CD14-positive monocyte (primary cell): ENCODE data around the gene AQP7. TPM values are rescaled to one million over a fixed set of nuclear protein-coding genes. Genes with fewer than 3 reads are reported as not detected.

Experiments
- DNase-seq, 3 donors: peaks; one replicate each; pipeline ENCODE4 v3.0.0-alpha.2; 2011 to 2022
- H2AFZ ChIP-seq: 2 replicates; pipeline ENCODE4 v1.6.0; 2012; ENCODE audit warnings: mild to moderate bottlenecking, low read depth, low read length, inconsistent platforms; ENCODE audit not compliant: insufficient read depth, poor library complexity, severe bottlenecking
- H3K27ac ChIP-seq, 2 donors: 1 replicate in 1 of 2; 2 replicates in 1 of 2; pipeline ENCODE4 v1.5.1; 2012 to 2013; ENCODE audit warnings: low read length in 2 of 2, control low read depth in 1 of 2, inconsistent platforms in 1 of 2, low read depth in 1 of 2, mild to moderate bottlenecking in 1 of 2
- H3K27me3 ChIP-seq, 2 donors: one replicate each; pipeline versions ENCODE4 v1.6.0 to v1.6.1; 2011 to 2013; ENCODE audit warnings: low read length in 2 of 2; ENCODE audit not compliant: control insufficient read depth in 2 of 2, insufficient read depth in 2 of 2
- H3K36me3 ChIP-seq, 2 donors: replicated peaks in 1 of 2; 1 replicate in 1 of 2; 2 replicates in 1 of 2; pipeline versions ENCODE4 v1.5.1 to v1.6.1; 2012 to 2013; ENCODE audit warnings: low read length in 2 of 2, control low read depth in 1 of 2, inconsistent platforms in 1 of 2, mild to moderate bottlenecking in 1 of 2; ENCODE audit not compliant: insufficient read depth in 2 of 2, control insufficient read depth in 1 of 2
- H3K4me1 ChIP-seq, 2 donors: 1 replicate in 1 of 2; 2 replicates in 1 of 2; pipeline versions ENCODE4 v1.5.1 to v1.6.1; 2012 to 2013; ENCODE audit warnings: low read length in 2 of 2, control low read depth in 1 of 2, inconsistent platforms in 1 of 2, mild to moderate bottlenecking in 1 of 2, moderate library complexity in 1 of 2; ENCODE audit not compliant: insufficient read depth in 2 of 2, control insufficient read depth in 1 of 2
- H3K4me2 ChIP-seq: replicated peaks from 2 replicates; pipeline ENCODE3; 2012; ENCODE audit warnings: low read length, moderate library complexity, mild to moderate bottlenecking; ENCODE audit not compliant: poor library complexity, severe bottlenecking; ENCODE audit errors: extremely low read depth
- H3K4me3 ChIP-seq, 3 experiments: fragments of 200-600 bp in 1 of 3; sonication (generic) in 1 of 3; replicated peaks in 1 of 3; 1 replicate in 2 of 3; 2 replicates in 1 of 3; pipeline ENCODE4 v1.5.1; 2011 to 2013; ENCODE audit warnings: low read length in 3 of 3, mild to moderate bottlenecking in 3 of 3, control low read depth in 2 of 3, low read depth in 2 of 3, inconsistent platforms in 1 of 3, moderate library complexity in 1 of 3
- H3K79me2 ChIP-seq: 2 replicates; pipeline ENCODE4 v1.6.0; 2012; ENCODE audit warnings: mild to moderate bottlenecking, control low read depth, inconsistent platforms, low read length, moderate library complexity; ENCODE audit not compliant: insufficient read depth
- H3K9ac ChIP-seq: 2 replicates; pipeline ENCODE4 v1.6.0; 2017; ENCODE audit warnings: low read length, mild to moderate bottlenecking; ENCODE audit not compliant: insufficient read depth, poor library complexity, severe bottlenecking
- H3K9me3 ChIP-seq, 2 donors: replicated peaks in 1 of 2; 1 replicate in 1 of 2; 2 replicates in 1 of 2; pipeline versions ENCODE4 v1.5.1 to v1.6.1; 2012 to 2013; ENCODE audit warnings: low read length in 2 of 2, control low read depth in 1 of 2; ENCODE audit not compliant: control insufficient read depth in 1 of 2, insufficient read depth in 1 of 2
- H4K20me1 ChIP-seq: 2 replicates; pipeline ENCODE4 v1.6.0; 2012; ENCODE audit warnings: mild to moderate bottlenecking, low read length, control low read depth, moderate library complexity; ENCODE audit not compliant: insufficient read depth
- H3K27ac Mint-ChIP-seq, 7 donors: one replicate each; pipeline ENCODE4 v1.8.0; 2020; ENCODE audit warnings: mild to moderate bottlenecking in 7 of 7, mixed read lengths in 7 of 7, moderate library complexity in 6 of 7, inconsistent platforms in 2 of 7
- H3K27me3 Mint-ChIP-seq, 3 donors: one replicate each; pipeline ENCODE4 v1.8.0; 2021 to 2022; ENCODE audit warnings: low read depth in 3 of 3, mild to moderate bottlenecking in 3 of 3, mixed read lengths in 3 of 3, moderate library complexity in 3 of 3, inconsistent platforms in 1 of 3
- H3K36me3 Mint-ChIP-seq, 2 donors: one replicate each; pipeline ENCODE4 v1.8.0; 2020; ENCODE audit warnings: mixed read lengths in 2 of 2, inconsistent platforms in 1 of 2, mild to moderate bottlenecking in 1 of 2
- H3K4me1 Mint-ChIP-seq: one replicate; pipeline ENCODE4 v1.8.0; 2020; ENCODE audit warnings: mild to moderate bottlenecking, mixed read lengths
- H3K4me3 Mint-ChIP-seq, 2 donors: one replicate each; pipeline ENCODE4 v1.8.0; 2020; ENCODE audit warnings: mild to moderate bottlenecking in 2 of 2, mixed read lengths in 2 of 2, moderate library complexity in 1 of 2
- H3K9me3 Mint-ChIP-seq, 7 donors: one replicate each; pipeline ENCODE4 v1.8.0; 2020 to 2022; ENCODE audit warnings: mixed read lengths in 7 of 7, mild to moderate bottlenecking in 6 of 7, moderate library complexity in 6 of 7, inconsistent platforms in 2 of 7
- CTCF ChIP-seq: fragments of 200-600 bp; IDR thresholded peaks from one replicate; pipeline ENCODE4 v1.8.0; 2022; ENCODE audit warnings: antibody characterized with exemption, mild to moderate bottlenecking
- WGBS: methylation state at CpG from one replicate; pipeline ENCODE4 v1.1.5; 2013; ENCODE audit warnings: missing lambda C conversion rate; ENCODE audit not compliant: insufficient coverage; 5-methylcytosine and 5-hydroxymethylcytosine counted together
- intact Hi-C, 2 donors: fragments of 100-400 bp; cut with micrococcal nuclease; formaldehyde crosslinking; loops; one replicate each; pipeline versions ENCODE4 v1.15.0 to v1.15.1; 2023
- polyA plus RNA-seq, 3 donors: library from polyadenylated mRNA; depleted of rRNA in 1 of 3; unstranded in 2 of 3; stranded (reverse) in 1 of 3; fragments of 300-500 nt in 2 of 3; fragments of >200 nt in 1 of 3; fragmentation: Illumina TruSeq in 2 of 3; gene quantifications; 1 replicate in 2 of 3; 2 replicates in 1 of 3; pipeline ENCODE4 v1.2.3, GENCODE V29; 2012 to 2021

Gene AQP7
- polyA plus RNA-seq, 3 donors, result not detected

GRCh38 chr9:33440609-33441008 lies 38.2 kb upstream of the AQP7 start:
- TF ChIP-seq CTCF, result no peak
- Mint-ChIP-seq H3K9me3 (no peaks in the 10 kb centered on the region), H3K4me3 (no peak overlapping the region), H3K27me3 (peaks cover 3 to 6% (median 4%) of the 10 kb centered on the region in 3 donors), H3K27ac (no peak overlapping the region), H3K36me3 (no peaks in the 10 kb centered on the region), H3K4me1 (no peaks in the 10 kb centered on the region)
- Histone ChIP-seq H3K4me2 (no peak overlapping the region), H2AFZ (no peak overlapping the region), H3K27me3 (no peaks in the 10 kb centered on the region), H3K36me3 (no peaks in the 10 kb centered on the region), H3K9me3 (no peaks in the 10 kb centered on the region), H3K79me2 (no peaks in the 10 kb centered on the region), H3K9ac (no peak overlapping the region), H3K4me3 (no peak overlapping the region), H3K27ac (no peak overlapping the region), H4K20me1 (no peaks in the 10 kb centered on the region), H3K4me1 (no peaks in the 10 kb centered on the region)
- WGBS, result no CpG with 5 or more reads among the region's 1 CpG
- no peak for DNase-seq
- intact Hi-C loops, result no loop called here

DNA sequence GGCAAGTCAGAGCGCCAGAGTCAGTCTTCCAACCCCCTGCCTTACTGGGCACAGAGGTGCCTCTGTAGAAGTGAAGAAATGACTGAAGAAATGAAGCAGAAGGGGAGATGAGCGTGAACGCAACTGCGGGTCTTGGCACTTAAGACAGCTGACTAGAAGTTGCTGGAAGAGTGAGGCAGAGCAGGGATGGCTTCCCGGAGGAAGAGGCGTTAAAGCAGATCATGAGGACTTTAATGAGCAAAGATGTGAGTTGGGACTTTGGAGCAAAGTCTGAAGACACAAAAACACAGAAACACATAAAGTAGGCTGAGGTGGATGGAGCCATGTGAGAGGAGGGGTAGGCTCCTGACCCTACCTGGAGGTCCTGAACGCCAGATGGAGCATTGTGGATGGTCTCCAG lies 37.8 kb upstream of the AQP7 start:
- DNase-seq, result no peak
- no peaks in the 10 kb centered on the region for H3K79me2 ChIP-seq
- TF ChIP-seq CTCF, result no peak
- H3K27ac ChIP-seq, result no peak overlapping the region
- no peak overlapping the region for H3K4me3 ChIP-seq
- no peak overlapping the region for H2AFZ ChIP-seq
- intact Hi-C loops, result no loop called here
- Mint-ChIP-seq H3K9me3 (no peaks in the 10 kb centered on the region), H3K4me1 (no peaks in the 10 kb centered on the region), H3K4me3 (no peak overlapping the region), H3K27me3 (peaks cover 4 to 6% (median 5%) of the 10 kb centered on the region in 3 donors), H3K36me3 (no peaks in the 10 kb centered on the region), H3K27ac (no peak overlapping the region)
- no peaks in the 10 kb centered on the region for H3K9me3 ChIP-seq
- H3K36me3 ChIP-seq, result no peaks in the 10 kb centered on the region
- WGBS, result 93% methylated on average over 4 of the region's 7 CpGs
- H4K20me1 ChIP-seq, result no peaks in the 10 kb centered on the region
- no peak overlapping the region for H3K4me2 ChIP-seq
- no peaks in the 10 kb centered on the region for H3K27me3 ChIP-seq
- H3K9ac ChIP-seq, result no peak overlapping the region
- H3K4me1 ChIP-seq, result no peaks in the 10 kb centered on the region
